Head of caudate nucleus (tissue), 42 donors: ENCODE measurements around the gene RABGAP1L.
"Not testable (repeated sequence)": the region's sequence is repeated elsewhere in the genome, so short reads cannot be mapped to it uniquely, and the experiment has no call there.

ENCODE experiments used
- DNase-seq, 42 donors: peaks; one replicate each; pipeline versions ENCODE4 v3.0.0 to v3.0.0-alpha.2; 2020 to 2021; ENCODE audit warnings: mixed read lengths in 7 of 42
- intact Hi-C: fragments of 100-400 bp; cut with DNase I; formaldehyde crosslinking; loops from one replicate; pipeline ENCODE4 v1.15.0; 2022

RABGAP1L gene

GRCh38 chr1:174704300-174704699 is 545.0 kb downstream of the RABGAP1L start:
- intact Hi-C loops: no loop called here
- no peak for DNase-seq

- no peak for DNase-seq
- intact Hi-C loops: no loop called here
Measured at GRCh38 chr1:174710868-174711845, 551.8 kb downstream of the RABGAP1L start.

- intact Hi-C loops, DNase-seq: not testable (repeated sequence)
Measured at GRCh38 chr1:174711848-174712247, 552.5 kb downstream of the RABGAP1L start.

GRCh38 chr1:174712541-174712940 is 553.2 kb downstream of the RABGAP1L start:
- no peak for DNase-seq
- intact Hi-C loops: no loop called here

GRCh38 chr1:174713796-174714195 is 554.5 kb downstream of the RABGAP1L start:
- no peak for DNase-seq
- intact Hi-C loops: no loop called here

- no peak for DNase-seq
- intact Hi-C loops: no loop called here
Measured at GRCh38 chr1:174719194-174719593, 559.9 kb downstream of the RABGAP1L start.

GRCh38 chr1:174720618-174721017 is 561.3 kb downstream of the RABGAP1L start:
- intact Hi-C loops: no loop called here
- no peak for DNase-seq

- intact Hi-C loops: no loop called here
- DNase-seq: no peak
Measured at GRCh38 chr1:174721246-174721645, 561.9 kb downstream of the RABGAP1L start.

GRCh38 chr1:174723816-174724215 is 564.5 kb downstream of the RABGAP1L start:
- intact Hi-C loops: no loop called here
- DNase-seq: no peak

GRCh38 chr1:174724219-174724618 is 564.9 kb downstream of the RABGAP1L start:
- no peak for DNase-seq
- intact Hi-C loops: no loop called here

GRCh38 chr1:174726167-174726879 is 567.0 kb downstream of the RABGAP1L start:
- intact Hi-C loops: loop anchor here (5.0 kb wide), 1 partner anchor 464 kb away; no protein-coding TSS in a partner anchor
- no peak for DNase-seq

GRCh38 chr1:174726880-174727585 is 567.7 kb downstream of the RABGAP1L start:
- DNase-seq: no peak
- intact Hi-C loops: loop anchor here (5.0 kb wide), 1 partner anchor 465 kb away; no protein-coding TSS in a partner anchor

GRCh38 chr1:174734270-174734669 is 575.0 kb downstream of the RABGAP1L start:
- DNase-seq: no peak
- intact Hi-C loops: no loop called here

GRCh38 chr1:174736831-174737230 is 577.5 kb downstream of the RABGAP1L start:
- no peak for DNase-seq
- intact Hi-C loops: no loop called here

- intact Hi-C loops: loop anchor here (5.0 kb wide), 1 partner anchor 478 kb away; no protein-coding TSS in a partner anchor
Measured at GRCh38 chr1:174740249-174740968, 581.1 kb downstream of the RABGAP1L start.

GRCh38 chr1:174742805-174743653 is 583.7 kb downstream of the RABGAP1L start:
- no peak for DNase-seq
- intact Hi-C loops: loop anchor here (5.0 kb wide), 1 partner anchor 481 kb away; no protein-coding TSS in a partner anchor

More at GRCh38 chr1:174740249-174740968, 581.1 kb downstream of the RABGAP1L start:
- no peak for DNase-seq
